ENCODE data around the gene AAK1.
"Not testable (repeated sequence)": the region's sequence is repeated elsewhere in the genome, so short reads cannot be mapped to it uniquely, and the experiment has no call there.

Gene AAK1

DNA sequence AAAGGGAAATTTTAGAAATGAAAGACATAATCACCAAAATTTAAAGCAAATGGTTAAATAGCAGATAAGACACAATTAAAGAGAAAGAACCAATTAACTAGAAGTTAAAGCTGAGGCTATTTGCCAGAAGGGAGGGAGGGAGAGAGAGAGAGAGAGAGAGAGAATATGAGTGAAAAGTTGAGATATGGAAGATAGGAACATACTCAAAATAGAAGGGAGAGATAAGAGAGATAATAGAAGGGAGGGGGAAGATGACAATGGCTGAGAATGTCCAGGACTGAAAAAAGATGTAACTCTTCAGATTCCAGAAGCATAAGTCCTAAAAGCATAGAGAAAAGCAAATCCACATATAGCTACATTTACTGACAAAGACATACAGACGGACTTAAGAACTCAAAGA is 17.1 kb upstream of the AAK1 start:
- DNase-seq (ENCODE audit: extremely low read depth, low read depth): no peak
- TF ChIP-seq, protein P1, sequence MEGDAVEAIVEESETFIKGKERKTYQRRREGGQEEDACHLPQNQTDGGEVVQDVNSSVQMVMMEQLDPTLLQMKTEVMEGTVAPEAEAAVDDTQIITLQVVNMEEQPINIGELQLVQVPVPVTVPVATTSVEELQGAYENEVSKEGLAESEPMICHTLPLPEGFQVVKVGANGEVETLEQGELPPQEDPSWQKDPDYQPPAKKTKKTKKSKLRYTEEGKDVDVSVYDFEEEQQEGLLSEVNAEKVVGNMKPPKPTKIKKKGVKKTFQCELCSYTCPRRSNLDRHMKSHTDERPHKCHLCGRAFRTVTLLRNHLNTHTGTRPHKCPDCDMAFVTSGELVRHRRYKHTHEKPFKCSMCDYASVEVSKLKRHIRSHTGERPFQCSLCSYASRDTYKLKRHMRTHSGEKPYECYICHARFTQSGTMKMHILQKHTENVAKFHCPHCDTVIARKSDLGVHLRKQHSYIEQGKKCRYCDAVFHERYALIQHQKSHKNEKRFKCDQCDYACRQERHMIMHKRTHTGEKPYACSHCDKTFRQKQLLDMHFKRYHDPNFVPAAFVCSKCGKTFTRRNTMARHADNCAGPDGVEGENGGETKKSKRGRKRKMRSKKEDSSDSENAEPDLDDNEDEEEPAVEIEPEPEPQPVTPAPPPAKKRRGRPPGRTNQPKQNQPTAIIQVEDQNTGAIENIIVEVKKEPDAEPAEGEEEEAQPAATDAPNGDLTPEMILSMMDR (IDR thresholded peaks at IDR 0.05; ENCODE audit: low read depth, low read length, missing control alignments): no peak
- no peak overlapping the region for H3K4me3 ChIP-seq (replicated peaks; ENCODE audit: low read depth, low read length)

DNA sequence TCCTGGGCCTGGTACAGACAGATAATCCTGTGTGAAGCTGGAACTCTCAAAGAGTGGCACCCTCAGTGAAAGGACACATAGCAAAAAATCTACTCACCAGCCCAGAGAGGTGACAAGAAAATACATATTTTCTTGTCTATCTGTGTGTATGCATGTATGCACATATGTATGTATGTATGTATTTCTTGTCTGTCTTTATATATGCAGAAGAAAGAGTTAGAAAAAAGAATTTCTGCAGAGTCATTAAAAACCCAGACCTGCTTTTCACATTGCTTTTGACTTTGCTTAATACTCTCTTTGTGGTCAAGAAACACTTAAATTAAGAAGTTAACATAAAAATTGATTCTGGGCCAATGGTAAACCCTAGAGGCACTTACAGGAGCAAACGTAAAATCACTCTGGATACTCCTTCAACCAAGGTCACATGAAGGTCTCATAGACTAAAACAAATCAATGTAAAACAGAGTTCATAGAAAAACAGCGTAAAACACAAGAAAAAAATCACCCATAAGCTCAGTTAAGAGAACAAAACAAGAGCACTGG is 16.5 kb upstream of the AAK1 start:
- no peak for DNase-seq (ENCODE audit: extremely low read depth, low read depth)
- no peak overlapping the region for H3K4me3 ChIP-seq (replicated peaks; ENCODE audit: low read depth, low read length)
- TF ChIP-seq, protein P1 (IDR thresholded peaks at IDR 0.05; ENCODE audit: low read depth, low read length, missing control alignments): no peak

DNA sequence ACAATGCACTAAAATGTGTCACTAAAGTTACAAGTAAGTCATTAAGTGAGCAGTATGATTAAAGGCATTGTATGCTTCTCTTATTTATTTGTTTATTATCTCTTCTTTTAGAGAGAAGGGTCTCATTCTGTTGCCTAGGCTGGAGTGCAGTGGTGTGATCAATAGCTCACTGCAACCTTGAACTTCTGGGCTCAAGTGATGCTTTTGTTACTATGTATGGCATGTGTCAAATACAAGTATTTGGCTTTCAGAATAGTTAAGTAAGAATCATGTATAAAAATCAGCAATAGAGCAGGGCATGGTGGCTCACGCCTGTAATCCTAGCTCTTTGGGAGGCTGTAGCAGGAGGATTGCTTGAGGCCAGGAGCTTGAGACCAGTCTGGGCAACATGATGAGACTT is 15.8 kb upstream of the AAK1 start:
- no peak overlapping the region for H3K4me3 ChIP-seq (replicated peaks; ENCODE audit: low read depth, low read length)
- TF ChIP-seq, protein P1 (IDR thresholded peaks at IDR 0.05; ENCODE audit: low read depth, low read length, missing control alignments): no peak
- no peak for DNase-seq (ENCODE audit: extremely low read depth, low read depth)

DNA sequence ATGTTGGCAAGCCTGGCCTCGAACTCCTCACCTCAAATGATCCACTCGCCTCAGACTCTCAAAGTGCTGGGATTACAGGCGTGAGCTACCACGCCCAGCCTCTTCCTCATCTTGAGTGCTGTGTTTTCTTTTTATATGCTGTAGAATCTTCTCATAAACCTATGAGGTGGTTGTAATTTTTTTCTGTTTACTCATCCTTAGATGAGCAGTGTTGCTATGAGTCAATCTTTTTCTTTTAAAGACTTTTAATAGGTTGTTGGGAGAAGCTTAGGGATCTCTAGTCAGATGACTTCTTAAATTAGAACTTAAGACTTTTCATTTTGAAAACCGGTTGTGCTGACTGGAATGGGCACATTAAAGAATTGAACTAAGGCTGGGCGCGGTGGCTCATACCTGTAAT is 8.7 kb upstream of the AAK1 start:
- no peak for DNase-seq (ENCODE audit: extremely low read depth, low read depth)
- no peak overlapping the region for H3K4me3 ChIP-seq (replicated peaks; ENCODE audit: low read depth, low read length)
- TF ChIP-seq, protein P1 (IDR thresholded peaks at IDR 0.05; ENCODE audit: low read depth, low read length, missing control alignments): no peak

DNA sequence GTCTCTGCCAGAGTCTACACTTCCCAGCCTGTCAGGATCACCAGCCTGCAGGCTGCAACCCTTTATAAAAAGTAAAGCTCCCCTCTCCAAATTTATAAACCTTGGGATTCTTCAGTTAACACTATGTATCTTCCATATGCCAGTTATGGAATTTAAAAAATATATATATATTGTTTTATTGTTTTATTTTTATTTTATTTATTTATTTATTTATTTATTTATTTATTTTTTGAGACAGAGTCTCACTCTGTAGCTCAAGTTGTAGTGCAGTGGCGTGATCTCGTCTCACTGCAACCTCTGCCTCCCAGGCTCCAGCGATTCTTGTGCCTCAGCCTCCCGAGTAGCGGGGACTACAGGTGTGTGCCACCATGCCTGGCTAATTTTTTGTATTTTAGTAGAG is 3.7 kb upstream of the AAK1 start:
- DNase-seq (ENCODE audit: extremely low read depth, low read depth); H3K4me3 ChIP-seq (replicated peaks; ENCODE audit: low read depth, low read length): not testable (repeated sequence)

DNA sequence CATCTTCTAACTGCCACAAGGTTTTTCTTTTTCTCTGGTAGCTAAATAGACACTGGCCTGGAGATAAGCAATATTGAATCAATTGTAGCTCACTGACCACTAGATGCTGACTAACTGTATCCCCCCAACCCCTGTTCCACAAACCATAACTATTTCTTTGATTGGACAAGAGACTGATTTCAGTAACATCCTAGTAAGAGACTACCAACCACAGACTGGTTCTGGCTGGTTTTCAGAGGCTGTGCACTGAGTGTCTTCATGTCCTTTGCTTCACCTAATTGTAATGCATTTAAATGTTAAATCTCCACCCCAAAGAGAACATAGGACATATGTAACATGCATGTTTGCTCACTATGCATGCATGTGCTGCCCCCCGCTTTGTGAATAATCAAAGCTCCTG is 3.2 kb upstream of the AAK1 start:
- TF ChIP-seq, protein P1 (IDR thresholded peaks at IDR 0.05; ENCODE audit: low read depth, low read length, missing control alignments): no peak
- H3K4me3 ChIP-seq (replicated peaks; ENCODE audit: low read depth, low read length): no peak overlapping the region
- no peak for DNase-seq (ENCODE audit: extremely low read depth, low read depth)

DNA sequence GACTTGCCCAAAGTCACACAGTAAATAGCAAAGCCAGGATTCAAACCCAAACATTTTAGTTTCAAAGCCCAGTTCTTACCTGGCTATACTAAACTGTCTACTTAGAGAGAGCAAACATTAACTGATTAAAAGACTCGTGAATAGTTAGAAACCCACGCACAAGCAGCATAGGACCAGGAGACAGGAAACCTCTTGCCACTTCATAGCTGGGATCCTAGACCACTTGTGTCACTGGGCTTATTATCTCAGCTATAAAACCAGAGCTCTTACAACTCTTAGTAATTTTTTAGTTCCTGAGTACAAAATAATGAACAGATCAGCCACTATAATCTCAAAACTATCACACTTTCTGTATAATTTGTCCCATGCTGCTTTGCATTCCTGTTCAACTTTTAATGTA is 2.4 kb upstream of the AAK1 start:
- no peak overlapping the region for H3K4me3 ChIP-seq (replicated peaks; ENCODE audit: low read depth, low read length)
- no peak for DNase-seq (ENCODE audit: extremely low read depth, low read depth)
- TF ChIP-seq, protein P1 (IDR thresholded peaks at IDR 0.05; ENCODE audit: low read depth, low read length, missing control alignments): no peak

All from HFF-Myc (cell line).